ENCODE data around the gene CYLD.

Gene CYLD

DNA sequence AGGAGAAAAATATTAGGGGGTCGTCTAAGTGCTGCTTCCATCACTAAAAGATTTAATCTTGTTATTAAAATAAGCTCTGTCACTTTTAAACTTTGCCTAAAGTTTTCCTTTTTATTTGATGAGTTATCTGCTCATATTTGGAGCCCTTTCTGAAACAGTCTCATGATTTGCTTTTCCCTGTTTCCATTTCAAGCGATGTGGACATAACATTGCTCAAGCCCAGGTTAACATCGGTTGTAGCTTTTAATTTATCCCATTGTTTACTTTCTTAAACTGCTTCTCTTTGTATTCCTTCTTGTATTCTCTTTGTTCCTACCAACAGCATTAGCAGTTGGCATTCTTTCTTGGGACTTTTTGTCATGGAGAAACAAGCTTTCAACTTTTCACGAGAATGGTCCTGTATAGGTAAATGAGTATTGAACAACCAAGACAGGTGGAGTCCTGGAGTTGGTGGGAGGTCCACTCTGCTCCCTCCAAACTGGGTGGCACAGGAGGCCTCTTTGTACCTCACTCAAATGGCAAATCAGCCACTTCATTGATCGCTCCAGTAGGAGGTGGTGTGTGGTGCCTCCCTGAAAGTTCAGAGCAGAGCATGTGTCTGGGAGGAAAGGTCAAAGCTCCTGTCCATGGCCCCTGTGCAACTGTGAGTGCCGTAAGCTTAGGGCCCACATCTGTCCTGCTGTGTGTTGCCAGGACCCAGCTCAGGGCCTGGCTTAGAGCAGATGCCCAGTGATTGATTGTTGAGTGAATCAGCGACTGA lies 107.0 kb downstream of the CYLD start:
- ATAC-seq (no peak), DNase-seq (no peak)
